Osteoblast (primary cell): ENCODE results near the gene DMRTB1. TPM values are rescaled to one million over a fixed set of nuclear protein-coding genes. Genes with fewer than 3 reads are reported as not detected.

Experiments used
- DNase-seq: peaks from one replicate; pipeline ENCODE4 v3.0.0; 2011; ENCODE audit warnings: low spot score, mixed read lengths; ENCODE audit not compliant: insufficient read length; ENCODE audit errors: missing footprints
- H2AFZ ChIP-seq: 2 replicates; pipeline ENCODE4 v1.6.0; 2011; ENCODE audit warnings: mild to moderate bottlenecking, low read length
- H3K27ac ChIP-seq: 2 replicates; pipeline ENCODE4 v1.5.1; 2011; ENCODE audit warnings: mild to moderate bottlenecking, low read depth, low read length, moderate library complexity
- H3K27me3 ChIP-seq: 2 replicates; pipeline ENCODE4 v1.6.0; 2012; ENCODE audit warnings: mild to moderate bottlenecking, control low read depth, inconsistent platforms, low read length, moderate library complexity; ENCODE audit not compliant: insufficient read depth
- H3K36me3 ChIP-seq: 2 replicates; pipeline ENCODE4 v1.5.1; 2011; ENCODE audit warnings: mild to moderate bottlenecking, low read length, control low read depth, moderate library complexity; ENCODE audit not compliant: insufficient read depth
- H3K4me1 ChIP-seq: 2 replicates; pipeline ENCODE4 v1.5.1; 2011; ENCODE audit warnings: mild to moderate bottlenecking, low read length, control low read depth, moderate library complexity; ENCODE audit not compliant: insufficient read depth
- H3K4me2 ChIP-seq: 2 replicates; pipeline ENCODE4 v1.6.0; 2011; ENCODE audit warnings: mild to moderate bottlenecking, low read length; ENCODE audit not compliant: insufficient read depth
- H3K4me3 ChIP-seq: fragments of 200-600 bp; sonication (generic); 3 replicates; pipeline ENCODE4 v1.5.1; 2012; ENCODE audit warnings: mild to moderate bottlenecking, low read length, inconsistent platforms; ENCODE audit not compliant: insufficient read depth
- H3K79me2 ChIP-seq: 2 replicates; pipeline ENCODE4 v1.6.0; 2012; ENCODE audit warnings: mild to moderate bottlenecking, low read length, control low read depth, inconsistent platforms; ENCODE audit not compliant: insufficient read depth
- H3K9me3 ChIP-seq: 2 replicates; pipeline ENCODE4 v1.5.1; 2011; ENCODE audit warnings: low read depth, low read length, control low read depth
- H4K20me1 ChIP-seq: 2 replicates; pipeline ENCODE4 v1.6.0; 2012; ENCODE audit warnings: mild to moderate bottlenecking, low read length, control low read depth; ENCODE audit not compliant: insufficient read depth
- total RNA-seq: library from RNA; depleted of rRNA; stranded (reverse); fragments of >200 nt; gene quantifications from 2 replicates; pipeline ENCODE4 v1.2.3, GENCODE V29; 2012
- TF ChIP-seq, protein P1 (sequence below): IDR thresholded peaks from 2 replicates; pipeline ENCODE4 v1.5.1; 2011; ENCODE audit warnings: mild to moderate bottlenecking, low read depth, low read length, moderate library complexity; ENCODE audit errors: extremely low read depth

The DMRTB1 gene
- total RNA-seq, 1 donor, result not detected

DNA sequence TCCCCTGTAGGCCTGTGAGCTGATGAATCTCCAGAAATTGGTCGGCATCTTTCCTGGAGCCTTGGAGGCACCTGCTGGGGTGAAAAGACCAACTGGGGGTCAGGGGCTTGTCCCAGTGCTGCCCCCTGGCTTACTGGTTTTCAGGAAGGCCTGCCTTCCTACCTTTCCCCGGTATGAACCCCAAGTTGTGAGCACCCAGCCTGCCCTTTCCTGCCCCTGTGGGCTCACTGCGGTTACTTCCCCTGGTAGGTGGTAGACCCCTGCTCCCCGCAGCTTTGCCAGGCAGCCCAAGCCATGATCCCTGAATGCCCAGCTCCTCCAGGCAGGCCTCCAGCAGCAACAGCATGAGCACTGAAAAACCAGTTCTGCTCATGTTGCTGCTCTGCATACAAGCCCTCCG lies 10.2 kb downstream of the DMRTB1 start:
- Histone ChIP-seq H3K27ac (no peak overlapping the region), H3K9me3 (no peaks in the 10 kb centered on the region), H3K79me2 (no peaks in the 10 kb centered on the region), H4K20me1 (no peaks in the 10 kb centered on the region), H3K4me3 (no peak overlapping the region), H3K4me1 (no peaks in the 10 kb centered on the region), H2AFZ (no peak overlapping the region), H3K36me3 (no peaks in the 10 kb centered on the region), H3K27me3 (peaks cover 5% of the 10 kb centered on the region), H3K4me2 (no peak overlapping the region)
- TF ChIP-seq, protein P1, sequence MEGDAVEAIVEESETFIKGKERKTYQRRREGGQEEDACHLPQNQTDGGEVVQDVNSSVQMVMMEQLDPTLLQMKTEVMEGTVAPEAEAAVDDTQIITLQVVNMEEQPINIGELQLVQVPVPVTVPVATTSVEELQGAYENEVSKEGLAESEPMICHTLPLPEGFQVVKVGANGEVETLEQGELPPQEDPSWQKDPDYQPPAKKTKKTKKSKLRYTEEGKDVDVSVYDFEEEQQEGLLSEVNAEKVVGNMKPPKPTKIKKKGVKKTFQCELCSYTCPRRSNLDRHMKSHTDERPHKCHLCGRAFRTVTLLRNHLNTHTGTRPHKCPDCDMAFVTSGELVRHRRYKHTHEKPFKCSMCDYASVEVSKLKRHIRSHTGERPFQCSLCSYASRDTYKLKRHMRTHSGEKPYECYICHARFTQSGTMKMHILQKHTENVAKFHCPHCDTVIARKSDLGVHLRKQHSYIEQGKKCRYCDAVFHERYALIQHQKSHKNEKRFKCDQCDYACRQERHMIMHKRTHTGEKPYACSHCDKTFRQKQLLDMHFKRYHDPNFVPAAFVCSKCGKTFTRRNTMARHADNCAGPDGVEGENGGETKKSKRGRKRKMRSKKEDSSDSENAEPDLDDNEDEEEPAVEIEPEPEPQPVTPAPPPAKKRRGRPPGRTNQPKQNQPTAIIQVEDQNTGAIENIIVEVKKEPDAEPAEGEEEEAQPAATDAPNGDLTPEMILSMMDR, result no peak
- DNase-seq, result no peak

DNA sequence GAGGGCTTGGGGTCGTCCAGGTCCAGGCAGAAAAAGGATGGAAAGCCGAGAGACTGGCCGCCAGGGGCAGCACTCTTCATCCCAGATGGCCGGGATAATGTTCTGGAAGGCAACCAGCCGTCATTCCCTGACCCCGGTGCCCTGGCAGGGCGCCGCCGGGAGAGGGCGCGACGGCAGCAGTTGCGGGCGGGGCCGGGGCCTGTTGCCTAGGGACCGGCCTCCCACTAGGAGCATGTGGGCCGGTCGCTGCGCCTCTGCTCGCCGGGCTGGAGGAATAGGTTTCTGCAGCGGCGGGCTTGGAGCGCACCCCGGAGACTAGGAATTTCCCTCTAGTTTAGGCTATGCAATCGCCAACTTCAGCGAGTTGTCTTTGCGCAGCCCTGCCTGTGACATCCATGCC lies 11.0 kb downstream of the DMRTB1 start:
- H3K4me2 ChIP-seq, result peak overlapping the region; percentile 54
- no peak overlapping the region for H3K27ac ChIP-seq
- peak; percentile 97 for DNase-seq
- H2AFZ ChIP-seq, result no peak overlapping the region
- peak overlapping the region; percentile 12 for H3K4me3 ChIP-seq
- TF ChIP-seq, protein P1, result peak; percentile 75
- peaks cover 6% of the 10 kb centered on the region for H3K27me3 ChIP-seq
- H3K79me2 ChIP-seq, result no peaks in the 10 kb centered on the region
- no peaks in the 10 kb centered on the region for H3K4me1 ChIP-seq
- H3K36me3 ChIP-seq, result no peaks in the 10 kb centered on the region
- no peaks in the 10 kb centered on the region for H4K20me1 ChIP-seq
- no peaks in the 10 kb centered on the region for H3K9me3 ChIP-seq

DNA sequence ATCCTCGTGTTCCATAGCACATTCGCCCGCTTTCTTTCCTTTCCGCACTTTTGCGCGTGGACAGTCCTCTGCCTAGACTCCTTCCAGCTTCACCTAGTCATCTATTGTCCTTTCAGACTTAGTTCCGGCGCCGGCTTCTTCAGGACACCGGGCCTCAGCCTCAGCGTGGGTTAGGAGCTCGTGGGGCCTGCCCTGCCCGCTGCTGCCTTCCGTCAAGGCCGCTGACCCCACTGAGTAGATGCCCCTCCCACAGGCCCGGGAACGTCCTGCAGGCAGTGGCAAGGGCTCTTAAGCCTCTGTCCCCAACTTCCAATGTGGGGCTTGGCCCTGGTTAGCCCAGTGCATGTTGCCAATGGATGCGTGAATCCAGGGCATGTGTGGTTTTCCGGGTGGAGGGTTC lies 11.4 kb downstream of the DMRTB1 start:
- Histone ChIP-seq H3K9me3 (no peaks in the 10 kb centered on the region), H3K4me3 (peak overlapping the region; percentile 12), H4K20me1 (no peaks in the 10 kb centered on the region), H3K79me2 (no peaks in the 10 kb centered on the region), H3K4me2 (peak overlapping the region; percentile 54), H3K36me3 (no peaks in the 10 kb centered on the region), H3K4me1 (no peaks in the 10 kb centered on the region), H2AFZ (no peak overlapping the region), H3K27me3 (peaks cover 7% of the 10 kb centered on the region), H3K27ac (no peak overlapping the region)
- TF ChIP-seq, protein P1, result no peak
- no peak for DNase-seq

DNA sequence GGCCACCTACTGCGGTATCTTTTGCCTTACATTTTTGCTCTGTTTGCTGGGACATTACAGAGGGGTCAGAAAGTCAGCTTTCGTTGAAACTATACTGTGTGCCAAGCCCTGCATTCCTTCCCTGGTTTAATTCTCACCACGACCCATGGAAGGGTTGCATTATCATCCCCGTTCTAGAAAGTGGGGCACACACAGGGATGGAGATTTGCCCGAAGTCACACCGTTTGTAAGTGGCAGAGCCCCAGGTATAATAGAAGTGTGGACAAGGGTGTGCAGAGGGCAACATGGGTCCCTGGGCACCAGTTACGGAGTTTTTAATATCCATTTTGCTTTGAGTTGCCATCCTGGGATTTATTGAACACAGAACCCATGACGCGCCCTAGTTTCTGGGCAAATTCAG lies 11.8 kb downstream of the DMRTB1 start:
- no peak overlapping the region for H2AFZ ChIP-seq
- H3K4me2 ChIP-seq, result no peak overlapping the region
- peaks cover 12% of the 10 kb centered on the region for H3K27me3 ChIP-seq
- H4K20me1 ChIP-seq, result no peaks in the 10 kb centered on the region
- no peaks in the 10 kb centered on the region for H3K79me2 ChIP-seq
- TF ChIP-seq, protein P1, result no peak
- no peak overlapping the region for H3K4me3 ChIP-seq
- no peaks in the 10 kb centered on the region for H3K9me3 ChIP-seq
- no peaks in the 10 kb centered on the region for H3K4me1 ChIP-seq
- no peak overlapping the region for H3K27ac ChIP-seq
- DNase-seq, result peak; percentile 71
- H3K36me3 ChIP-seq, result no peaks in the 10 kb centered on the region
